TTC549 (cell line): ENCODE measurements around the gene FBXL14.

Experiments used
- FAIRE-seq: peaks from 2 replicates; lab custom pipeline; 2012; peaks lifted over from hg19 to GRCh38; lab: Jason Lieb, UNC

The FBXL14 gene

DNA sequence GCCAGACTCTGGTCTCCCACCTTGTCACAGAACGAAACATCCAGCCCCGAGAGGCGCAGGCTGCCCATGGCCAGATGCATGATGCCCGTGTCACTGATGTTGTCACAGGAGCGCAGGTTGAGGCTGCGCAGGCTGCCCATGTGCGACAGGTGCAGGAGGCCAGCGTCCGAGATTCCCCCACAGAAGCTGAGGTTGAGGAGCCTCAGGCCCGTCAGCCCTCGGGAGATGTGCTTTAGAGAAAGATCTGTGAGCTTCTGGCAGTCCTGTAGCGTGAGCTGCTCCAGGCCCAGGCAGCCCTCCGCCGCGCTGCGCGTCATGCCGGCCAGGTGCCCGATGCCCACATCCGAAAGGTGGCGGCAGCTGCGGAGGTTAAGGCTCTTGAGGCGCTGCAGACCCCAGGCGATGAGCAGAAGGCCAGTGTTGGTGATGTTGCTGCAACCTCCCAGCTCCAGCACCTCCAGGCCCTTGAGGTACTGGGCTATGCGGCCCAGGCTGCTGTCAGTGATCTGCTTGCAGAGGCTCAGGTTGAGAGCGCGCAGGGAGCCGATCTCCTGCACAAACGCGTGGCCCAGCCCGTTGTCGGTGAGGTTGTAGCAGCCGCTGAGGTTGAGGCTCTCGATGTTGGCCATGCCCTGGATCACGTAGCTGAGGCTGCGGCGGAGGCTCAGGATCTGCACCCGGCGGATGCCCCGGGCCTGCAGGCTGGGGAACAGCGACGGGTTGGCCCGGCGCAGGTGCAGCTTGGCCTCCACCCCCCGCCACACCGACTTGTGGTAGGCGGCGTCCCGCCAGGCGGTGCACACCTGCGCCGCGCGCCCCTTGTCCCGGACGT is 991 bp downstream of the FBXL14 start:
- no peak for FAIRE-seq

DNA sequence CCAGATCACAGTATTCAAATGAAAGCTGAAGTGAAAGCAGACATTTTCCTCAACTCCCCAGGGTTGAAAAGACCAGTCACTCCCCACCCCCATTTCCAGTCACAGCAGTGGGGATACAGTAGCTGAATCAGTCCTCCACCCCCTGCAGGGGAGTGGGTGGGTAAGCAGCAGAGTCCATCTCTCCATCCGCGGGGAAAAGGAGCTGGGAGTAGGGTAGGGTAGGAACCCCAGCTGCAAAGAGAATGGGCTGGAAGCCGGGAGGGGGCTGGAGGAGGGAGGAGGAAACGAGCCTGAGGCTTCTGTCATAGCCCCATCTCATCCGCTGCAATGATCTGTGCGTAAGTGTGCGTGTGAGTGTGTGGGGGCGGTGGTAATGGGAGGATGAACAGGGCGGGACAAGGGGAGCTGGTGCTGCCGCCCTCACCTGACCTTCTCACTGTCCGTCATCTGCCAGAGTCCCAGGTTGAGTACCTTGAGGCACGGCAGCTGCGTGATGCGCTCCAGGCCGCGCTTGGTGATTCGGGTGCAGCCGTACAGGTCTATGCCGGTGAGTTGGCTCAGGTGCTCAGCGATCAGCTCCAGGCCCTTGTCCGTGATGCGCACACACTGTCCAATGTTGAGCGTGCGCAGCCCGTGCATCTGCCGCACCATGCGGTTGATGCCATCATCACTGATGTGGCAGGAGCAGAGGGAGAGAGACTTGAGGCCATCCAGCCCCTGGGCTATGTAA is 1.8 kb downstream of the FBXL14 start:
- no peak for FAIRE-seq

DNA sequence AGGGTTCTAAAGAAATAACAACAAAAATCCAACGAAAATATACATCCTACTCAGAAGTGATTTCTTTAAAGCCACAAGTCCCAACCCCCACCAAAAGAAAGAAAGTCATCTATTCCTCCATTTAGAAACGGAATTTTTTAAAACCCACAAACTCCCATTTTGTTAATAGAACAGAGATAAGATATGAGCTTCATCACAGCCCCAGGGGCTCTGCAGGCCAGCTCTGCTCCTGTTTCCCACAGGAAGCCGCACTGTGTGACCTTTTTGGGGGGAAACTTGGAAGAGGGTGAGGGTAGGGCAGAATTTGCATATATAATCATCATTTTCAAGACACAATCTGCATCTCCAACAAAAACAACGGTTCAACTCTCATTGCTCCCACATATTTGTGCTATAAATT is 2.8 kb downstream of the FBXL14 start:
- FAIRE-seq = no peak

DNA sequence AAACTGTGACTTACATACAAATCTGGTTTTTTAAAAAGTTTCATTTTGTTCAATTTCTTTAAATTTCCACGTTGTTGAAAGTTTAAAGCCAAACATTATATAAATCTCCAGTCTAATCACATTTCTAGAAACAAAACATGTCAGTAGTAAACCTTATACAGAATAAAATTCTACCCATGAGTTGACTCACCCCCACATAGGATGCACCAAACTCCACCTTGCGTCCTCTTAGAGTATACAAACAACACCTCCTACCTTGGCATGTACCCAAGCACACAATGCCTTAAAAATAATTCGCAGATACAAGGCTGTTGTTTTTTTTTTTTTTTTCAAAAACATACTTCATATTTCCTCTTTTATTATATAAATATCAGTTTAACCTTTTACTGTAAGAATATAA is 3.3 kb downstream of the FBXL14 start:
- no peak for FAIRE-seq

DNA sequence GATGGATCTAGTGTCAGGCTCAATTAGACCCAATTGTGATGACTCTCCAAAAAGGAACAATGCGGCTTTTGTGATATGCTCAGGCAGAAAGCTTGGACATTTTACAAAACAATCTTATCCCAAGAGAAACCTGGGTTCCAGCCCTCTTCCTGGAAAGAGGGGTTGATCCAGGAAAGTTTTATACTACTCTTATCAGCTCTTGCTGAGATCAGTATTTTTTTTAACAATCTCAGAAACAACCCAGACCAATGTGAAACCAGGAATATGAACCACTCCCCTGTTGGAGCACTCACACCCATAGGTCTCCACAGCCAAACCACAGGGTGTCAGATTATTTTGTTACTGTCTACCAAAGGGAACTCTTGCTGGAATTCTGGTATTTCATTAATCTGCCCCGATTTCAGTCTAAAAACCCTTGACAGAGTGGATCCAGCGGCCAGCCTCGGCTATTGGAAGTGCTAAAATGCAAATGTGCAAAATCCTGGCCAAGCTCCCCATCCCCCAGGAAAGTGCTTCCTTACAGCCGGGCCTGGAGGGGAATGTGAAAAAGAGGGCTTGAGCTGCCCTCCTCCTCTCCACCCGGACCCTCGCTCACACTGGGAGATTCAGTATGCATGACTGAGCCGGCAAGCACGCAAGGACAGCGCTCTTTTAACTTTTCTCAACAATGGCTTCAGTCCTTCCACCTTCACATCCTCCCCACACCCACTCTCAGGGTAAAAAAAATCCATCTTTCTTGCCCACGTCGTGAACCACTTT is 4.0 kb downstream of the FBXL14 start:
- no peak for FAIRE-seq

DNA sequence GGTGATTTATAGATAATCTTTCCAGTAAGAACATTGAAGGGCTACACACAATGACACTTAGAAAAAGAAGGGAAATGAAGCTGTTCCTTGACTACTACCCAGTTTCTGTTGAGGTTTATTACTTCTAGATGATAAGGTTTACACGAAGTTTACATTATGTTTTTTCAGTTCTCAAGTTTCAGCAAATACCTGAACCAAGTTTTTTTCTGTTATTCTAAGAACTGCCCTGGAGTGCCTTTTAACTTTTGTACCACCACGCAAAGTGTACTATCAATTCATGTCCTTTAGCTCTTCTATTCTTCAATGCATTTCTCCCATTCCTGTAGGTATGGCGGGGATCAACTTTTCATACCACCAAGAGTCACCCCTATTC is 5.8 kb downstream of the FBXL14 start:
- no peak for FAIRE-seq

DNA sequence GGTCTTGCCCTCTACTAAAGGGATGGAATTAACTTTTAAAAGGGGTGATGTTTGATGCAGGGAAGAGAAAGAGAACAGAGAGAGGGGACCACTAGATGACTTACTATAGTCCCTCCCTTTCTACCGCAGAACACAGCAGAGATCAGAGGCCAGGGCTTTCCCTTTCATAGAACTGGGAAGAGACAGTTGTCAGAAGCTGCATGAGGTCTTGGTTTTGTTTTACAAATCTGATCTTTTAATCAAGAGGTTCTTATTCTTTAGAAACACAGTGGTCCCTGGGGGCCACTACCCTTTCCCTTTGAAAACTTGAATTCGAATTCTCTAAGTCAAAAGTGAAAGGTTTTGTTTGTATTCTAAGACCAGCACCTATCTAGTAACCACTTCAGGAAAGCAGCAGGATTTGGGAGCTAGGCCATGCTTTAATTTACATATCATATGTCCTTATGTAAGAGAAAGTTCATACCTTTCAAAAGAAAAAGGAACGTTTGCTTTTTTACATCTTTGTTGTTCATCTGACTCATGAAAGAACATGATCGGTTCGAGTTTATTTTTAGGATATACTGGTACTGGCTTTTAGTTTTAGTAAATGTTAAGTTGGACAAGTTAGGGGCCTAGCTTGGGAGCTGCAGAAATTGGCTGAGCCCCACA is 6.3 kb downstream of the FBXL14 start:
- FAIRE-seq = no peak

DNA sequence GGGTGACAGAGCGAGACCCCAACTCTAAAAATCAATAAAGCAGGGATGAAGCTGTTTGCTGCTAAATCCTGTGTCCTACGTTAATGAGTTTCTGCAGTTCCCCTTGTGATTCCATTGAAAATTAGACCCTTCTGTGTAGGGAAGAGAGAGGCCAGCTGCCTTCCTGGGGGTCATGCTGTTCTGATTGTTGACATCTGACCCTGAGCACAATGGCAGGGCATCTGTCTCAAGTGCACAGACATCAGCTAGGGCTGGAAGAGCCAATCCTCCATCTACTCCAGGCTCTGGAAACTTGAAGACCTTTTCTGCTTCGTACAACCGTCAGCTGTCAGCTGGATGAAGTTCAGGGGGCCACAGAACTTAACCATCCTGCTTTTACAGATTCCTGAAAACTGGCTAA is 10.1 kb downstream of the FBXL14 start:
- no peak for FAIRE-seq

DNA sequence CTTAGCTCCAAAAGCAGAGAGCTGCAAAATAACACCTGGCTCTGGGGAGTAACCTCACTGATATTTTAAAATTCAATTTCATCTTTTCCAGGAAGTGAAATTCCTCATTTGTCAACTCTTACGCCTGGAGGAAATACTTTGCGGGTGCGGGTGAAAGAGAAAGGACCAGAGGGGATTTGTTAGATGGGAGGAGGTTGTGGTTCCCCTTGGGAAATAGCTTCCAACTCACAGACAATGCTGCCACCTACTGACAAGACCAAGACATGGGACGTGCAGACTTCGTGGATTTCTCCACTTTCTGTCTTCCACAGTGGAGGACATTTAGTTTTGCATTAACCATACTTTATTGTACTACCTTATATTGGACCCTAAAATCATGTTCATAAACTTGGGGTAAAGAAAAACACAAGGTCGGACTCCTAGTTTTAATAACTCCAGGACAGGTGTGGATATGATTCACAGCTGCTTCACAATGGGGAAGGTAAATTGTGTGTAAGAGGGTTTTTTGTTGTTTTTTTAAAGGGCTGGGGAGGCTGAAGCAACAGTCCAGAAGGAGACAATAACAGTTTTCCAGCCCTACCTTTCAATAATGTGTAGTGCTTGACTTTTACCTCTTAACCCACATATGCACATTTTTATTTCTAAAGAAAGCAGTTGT is 10.8 kb downstream of the FBXL14 start:
- FAIRE-seq = peak; percentile 88

DNA sequence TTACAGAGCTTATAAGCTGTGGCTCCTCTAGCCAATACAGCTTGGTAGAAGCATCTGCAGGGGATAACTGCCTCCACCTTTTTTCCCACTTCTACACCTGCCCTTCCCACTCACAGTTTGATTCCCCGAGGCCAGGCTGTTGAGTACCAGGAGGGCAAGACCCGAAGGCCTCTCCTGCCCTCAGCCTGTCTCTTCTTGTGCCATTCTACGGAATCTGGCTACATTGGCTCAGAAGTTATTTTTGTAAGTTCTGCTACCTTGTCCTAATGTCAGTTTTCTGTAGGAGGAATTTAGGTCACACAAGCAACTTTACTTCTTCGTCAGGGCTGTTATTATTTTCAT is 11.7 kb downstream of the FBXL14 start:
- no peak for FAIRE-seq

DNA sequence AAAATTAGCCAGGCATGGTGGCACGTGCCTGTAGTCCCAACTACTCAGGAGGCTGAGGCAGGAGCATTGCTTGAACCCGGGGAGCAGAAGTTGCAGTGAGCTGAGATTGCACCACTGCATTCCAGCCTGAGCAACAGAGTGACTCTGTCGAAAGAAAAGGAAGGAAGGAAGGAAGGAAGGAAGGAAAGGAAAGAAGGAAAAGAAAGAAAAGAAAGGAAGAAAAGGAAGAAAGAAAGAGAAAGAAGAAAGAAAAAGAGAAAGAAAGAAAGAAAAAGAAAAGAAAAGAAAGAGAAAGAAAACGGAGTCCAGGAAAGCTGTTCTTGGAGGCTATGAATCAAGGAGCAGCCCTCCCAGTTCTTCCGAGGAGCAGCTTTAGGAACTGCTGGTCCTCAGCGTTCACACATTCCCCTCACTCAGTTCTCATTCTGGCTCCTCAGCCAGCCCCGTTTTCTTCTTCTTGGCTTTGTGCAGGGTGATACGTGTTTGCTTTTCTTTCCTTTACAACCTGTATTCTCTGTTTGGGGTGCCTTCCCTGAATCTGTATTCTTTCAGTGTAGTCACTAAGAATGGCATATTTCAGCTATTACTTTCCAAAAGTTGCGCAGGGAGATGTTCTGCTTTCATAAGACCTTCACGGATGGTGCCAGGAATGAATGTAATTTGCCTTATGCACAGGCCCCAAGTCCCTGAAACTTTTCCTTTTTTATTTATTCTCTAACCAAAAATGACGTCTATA is 12.2 kb downstream of the FBXL14 start:
- FAIRE-seq = no peak

DNA sequence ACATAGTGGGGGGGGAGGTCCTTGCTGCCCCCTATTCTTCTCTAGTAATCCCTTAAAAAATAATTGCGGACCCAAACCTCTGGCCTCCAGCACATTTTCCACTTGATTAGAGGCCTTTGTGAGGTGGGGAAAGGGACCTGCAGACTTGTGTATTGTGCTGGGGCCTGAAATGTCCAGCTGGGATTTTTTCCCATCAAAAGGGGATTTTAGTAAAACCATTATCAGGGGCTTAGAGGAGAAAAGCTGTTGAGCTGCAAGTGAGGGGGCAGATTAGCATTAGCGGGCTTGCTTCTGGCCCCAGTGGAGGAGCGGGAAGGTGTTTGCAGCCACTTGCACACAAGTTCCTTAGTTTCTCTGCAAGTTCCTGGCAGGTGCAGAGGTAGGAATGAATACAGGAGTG is 13.9 kb downstream of the FBXL14 start:
- no peak for FAIRE-seq

DNA sequence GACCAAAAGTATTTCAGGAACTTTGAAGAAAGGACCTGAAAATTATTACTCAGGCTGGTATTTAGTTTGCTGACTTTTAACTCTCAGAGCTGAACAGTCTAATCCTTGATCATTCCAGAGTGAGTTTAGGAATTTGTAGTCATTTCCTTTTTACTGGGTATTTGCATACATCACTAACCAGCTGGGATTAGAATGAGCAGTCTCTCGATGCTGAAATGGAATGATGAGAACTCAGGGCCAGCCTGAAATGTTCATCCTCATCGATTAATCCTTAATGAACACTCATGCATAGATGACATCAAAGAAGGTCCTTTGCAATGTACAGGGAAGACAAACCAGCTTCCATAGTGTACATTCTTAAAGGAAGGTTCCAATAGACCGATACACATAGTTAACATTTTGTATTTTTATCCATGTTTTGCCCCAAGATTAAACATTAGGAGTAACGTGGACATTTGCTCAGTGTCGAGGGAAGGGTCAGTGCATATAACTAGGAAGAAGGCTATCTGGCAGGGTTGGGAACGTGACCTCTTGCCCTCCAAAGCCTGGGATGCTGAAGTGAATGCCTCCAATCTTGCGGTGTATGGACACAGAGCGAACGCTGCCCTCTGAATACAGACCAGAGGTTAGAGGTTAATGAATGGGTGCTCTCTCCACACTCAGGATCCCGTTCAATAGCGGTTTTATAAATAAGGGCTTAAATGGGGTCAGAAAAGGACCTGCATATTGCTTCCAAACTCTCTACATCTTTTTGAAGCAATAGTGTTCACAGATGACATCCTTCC is 14.5 kb downstream of the FBXL14 start:
- FAIRE-seq = no peak

DNA sequence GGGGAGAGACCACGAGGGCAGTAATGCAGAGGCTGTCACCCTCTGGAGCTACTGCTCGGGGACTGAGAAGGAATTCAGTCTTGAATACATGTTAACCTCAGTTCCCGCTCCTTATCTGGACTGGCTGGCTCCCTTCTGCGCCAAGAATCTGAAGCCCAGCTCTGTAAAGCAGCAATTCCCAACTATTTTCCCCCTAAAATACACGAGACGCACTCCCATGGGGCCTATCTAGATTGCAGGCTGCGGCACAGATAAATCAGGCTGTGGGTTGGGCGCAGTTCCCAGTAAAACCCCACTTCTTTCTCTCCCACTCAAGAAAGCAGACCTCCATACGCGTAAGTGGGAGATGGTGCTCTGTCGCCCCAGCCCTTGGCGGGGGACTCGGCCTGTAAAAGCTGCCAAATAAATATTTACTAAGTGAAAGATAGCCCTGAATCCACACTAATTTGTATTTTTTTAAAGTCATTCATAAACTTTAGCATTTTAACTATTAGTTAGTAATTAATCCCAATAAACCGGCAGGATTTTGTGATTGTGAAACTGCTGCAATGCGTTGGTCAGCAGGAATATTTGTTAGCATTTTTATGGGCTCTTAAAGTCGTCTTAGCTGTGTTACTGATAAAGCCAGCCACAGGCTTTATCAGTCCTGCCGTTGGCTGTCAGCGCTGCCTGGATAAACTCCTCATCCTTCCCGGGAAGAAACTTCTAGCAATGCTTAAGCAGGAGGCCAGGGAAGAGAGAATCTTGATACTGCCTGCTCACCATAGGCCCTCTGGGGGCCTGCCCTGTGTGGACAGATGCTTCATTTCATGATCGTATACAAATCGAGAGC is 17.8 kb downstream of the FBXL14 start:
- FAIRE-seq = no peak

DNA sequence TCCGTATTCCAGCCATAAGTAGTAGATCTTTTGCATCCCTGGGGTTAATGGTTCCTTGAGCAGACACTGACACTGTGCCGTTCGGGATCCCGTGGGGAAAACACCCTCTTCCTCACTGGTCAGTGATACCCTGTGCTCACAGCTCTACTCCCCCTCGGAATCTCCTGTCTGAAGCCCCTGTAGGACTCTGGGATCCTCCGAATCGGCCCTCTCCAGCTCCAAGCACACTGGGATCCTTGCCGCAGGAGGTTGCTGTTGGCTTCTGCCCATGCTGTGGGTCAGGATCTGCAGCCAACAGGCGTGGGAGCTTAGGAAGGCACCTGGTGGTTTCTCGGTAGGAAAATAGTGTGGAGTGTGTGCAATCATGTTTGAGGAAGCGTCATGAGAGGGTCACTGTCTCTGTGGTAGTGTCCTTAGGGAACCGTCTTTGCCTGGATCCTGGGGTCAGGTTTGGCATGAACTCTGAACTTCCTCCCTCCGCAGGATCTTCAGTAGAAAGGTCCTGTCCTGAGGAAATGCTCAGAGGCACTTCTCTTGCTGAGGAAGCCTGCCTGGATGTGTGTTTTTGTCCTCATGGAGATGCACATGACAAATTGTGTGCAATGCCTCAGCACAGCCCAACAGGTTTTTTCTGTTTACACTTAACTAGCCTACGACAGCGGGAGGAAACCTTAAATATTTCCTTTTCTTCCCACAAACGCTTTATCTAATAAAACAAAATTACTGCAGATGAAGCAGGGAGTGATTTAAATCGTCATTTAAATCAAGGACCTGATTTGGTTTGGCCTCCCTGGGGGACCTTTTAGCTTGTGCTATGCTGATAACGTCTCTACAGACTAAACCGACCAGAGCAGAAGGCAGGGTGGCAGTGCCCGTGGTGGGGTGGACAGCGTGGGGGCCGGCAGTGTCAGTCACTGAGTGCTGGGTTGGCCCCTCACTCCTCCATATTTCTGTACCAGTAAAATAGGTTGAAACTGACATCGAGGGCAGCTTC is 18.7 kb downstream of the FBXL14 start:
- no peak for FAIRE-seq

DNA sequence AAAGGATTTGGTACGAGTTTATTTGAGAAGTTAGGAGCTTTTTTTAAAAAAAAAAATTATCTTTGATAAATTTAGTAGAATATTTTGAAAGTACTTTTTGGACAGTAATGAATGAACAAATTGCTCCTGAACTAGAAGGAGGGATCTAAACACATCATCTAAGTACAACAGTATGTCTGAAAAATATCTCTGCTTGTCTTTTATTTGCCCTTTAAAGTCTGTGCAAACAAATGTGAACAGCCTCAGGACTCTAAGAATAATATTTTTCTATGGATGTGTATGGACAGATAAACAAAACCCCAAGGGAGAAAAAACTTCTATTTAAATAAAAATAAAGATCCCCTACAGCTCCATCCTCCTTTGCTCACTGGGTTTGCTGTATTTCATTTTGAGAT is 19.5 kb downstream of the FBXL14 start:
- FAIRE-seq = no peak

DNA sequence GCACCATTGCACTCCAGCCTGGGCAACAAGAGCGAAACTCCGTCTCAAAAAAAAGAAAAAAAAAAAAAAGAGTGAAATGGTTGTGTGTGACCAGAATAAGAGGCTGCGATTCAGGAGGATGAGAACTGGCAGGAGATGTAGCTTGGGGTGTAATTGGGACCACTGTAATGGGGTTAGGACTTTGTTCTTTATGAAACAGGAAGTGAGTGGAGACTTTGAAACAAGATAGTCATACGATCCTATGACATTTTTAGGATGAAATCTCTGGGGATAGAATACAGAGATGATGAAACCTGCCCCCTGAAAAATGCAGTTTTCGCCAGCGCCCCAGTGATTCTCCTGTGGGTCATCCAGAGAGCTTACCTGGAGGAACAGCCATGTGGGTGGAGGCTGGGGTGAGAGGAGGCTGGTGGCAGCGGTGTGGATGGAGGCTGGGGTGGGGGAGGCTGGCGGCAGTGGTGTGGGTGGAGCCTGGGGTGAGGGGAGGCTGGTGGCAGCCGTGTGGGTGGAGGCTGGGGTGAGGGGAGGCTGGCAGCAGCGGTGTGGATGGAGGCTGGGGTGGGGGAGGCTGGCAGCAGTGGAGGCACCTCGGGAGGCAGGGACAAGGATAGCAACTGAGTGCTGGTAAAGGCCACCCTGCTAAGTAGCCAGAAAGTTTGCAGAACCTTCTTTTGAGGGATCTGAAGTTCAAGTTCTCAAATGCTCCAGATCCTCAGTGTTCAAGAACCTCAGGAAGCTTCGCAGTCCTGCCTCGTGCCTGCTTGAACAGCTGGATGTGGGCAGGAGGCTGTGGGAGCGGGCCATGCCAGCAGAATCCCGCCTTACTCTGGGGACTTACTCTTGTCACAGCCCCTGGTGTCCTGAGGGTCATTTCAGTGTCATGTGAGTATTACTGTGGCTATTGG is 20.2 kb downstream of the FBXL14 start:
- FAIRE-seq = no peak
